GM18505 (cell line): Measurements from ENCODE around the gene RPL19.

Experiments used
- ATAC-seq: cut with Tn5 transposase; IDR thresholded peaks from one replicate; pipeline ENCODE4 v1.9.1; 2021; ENCODE audit not compliant: unreplicated experiment
- POLR2A ChIP-seq: IDR thresholded peaks from 4 replicates; pipeline ENCODE4 v1.6.1; 2011; ENCODE audit warnings: borderline replicate concordance; ENCODE audit not compliant: insufficient read depth, insufficient read length; ENCODE audit errors: extremely low read depth

The RPL19 gene

DNA sequence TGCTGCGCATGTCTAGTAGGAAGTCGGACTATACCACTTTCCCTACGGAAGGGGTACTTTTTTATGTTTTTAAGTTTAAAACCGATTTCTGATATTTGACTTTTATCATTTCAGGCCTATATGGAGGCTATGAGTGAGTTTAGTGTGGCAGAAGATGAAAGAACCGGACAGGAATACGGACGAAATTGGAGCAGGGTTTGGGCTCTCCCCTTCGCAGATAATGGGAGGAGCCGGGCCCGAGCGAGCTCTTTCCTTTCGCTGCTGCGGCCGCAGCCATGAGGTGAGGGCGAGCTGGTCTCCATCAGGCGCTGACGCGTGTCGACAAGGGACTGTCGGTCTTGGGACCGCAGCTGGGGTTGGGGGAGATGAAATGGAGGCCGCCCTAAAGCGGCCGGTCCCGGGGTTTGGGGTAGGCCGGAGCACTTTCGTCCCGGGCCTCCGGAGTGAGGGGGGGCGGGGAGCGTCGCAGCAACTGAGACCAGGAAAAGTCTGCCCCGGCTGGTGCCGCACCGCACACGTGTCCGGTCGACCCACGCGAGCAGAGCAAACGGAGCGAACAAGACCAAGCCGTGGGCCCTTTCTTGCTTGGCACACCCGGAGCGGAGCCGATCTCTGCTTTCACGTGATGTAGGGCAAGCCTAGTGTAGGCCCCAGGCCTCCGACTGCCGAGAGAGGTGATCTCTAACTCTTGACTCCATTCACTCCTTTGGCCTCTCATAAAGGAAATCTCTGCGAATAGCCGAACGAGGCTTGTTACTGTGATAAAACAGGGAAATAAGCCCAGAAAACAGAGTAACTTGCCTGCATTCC, at the start of gene RPL19:
Gene RPL19, plus strand, starts transcription at position 214 of the 810 bp plus-strand sequence. Its CDS starts 62 bp downstream, at position 276.
- ATAC-seq: peak; percentile 64
- TF ChIP-seq POLR2A: peak; percentile 99

DNA sequence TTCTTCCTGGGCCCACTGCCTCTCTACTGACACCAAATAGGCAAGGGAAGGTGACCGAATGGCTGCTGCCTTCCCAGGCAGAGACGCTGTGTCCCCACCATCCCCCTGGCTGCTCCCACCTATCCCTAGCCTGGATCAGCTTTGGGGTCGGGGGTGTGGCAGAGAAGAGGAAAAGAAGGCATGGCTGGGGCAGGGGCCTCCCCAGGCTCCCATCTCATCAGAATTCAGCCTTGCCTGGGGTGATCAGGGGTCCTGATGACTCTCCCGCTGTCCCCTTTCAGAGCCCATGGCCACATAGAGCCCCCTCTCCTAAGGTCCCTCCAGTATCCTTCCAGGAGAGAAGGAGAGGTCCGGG, 49.3 kb upstream of the RPL19 start:
- ATAC-seq: no peak
- no peak for TF ChIP-seq POLR2A

DNA sequence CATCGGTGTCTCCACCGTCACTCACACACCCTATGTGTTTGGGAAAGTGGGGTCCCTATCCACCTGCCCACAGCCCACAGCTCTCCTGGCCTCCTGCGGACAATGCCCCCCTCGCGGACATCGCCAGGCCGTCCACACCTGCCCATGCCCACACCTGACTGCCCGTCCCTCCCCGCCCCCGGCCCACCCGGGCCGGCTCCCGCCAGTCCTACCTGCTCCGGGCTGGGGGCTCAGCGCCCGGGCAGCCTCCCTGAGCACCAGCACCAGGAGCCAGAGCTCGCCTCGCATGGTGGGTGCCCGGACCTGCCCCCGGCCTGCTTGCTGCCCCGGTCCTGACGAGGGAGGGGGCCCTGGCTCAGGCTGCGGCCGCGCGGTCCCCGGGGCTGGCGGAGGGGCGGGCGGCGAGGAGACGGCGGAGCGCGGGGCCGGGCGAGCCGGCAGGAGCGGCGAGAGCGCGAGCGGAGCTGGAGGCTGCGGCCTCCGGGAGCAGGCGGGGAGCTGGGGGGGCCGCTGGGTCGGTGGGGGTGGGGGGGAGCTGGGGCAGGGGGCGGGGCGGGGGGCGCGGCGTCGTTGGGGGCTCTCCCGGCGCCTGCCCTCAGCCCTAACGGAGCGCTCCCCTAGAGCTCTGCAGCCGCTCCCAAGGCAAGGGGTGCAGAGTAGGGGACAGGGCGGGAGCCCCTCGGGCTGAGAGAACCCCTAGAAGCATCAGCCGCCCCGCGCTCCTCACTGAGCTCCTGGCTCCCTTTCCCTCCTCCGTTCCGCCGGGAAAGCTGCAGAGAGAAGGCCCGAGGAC, 48.7 kb upstream of the RPL19 start, which contains the start of gene PLXDC1:
Gene PLXDC1, minus strand, starts transcription at position 488 of the 793 bp plus-strand sequence. Its CDS starts 200 bp downstream, at position 288.
- ATAC-seq: no peak
- TF ChIP-seq POLR2A: no peak

DNA sequence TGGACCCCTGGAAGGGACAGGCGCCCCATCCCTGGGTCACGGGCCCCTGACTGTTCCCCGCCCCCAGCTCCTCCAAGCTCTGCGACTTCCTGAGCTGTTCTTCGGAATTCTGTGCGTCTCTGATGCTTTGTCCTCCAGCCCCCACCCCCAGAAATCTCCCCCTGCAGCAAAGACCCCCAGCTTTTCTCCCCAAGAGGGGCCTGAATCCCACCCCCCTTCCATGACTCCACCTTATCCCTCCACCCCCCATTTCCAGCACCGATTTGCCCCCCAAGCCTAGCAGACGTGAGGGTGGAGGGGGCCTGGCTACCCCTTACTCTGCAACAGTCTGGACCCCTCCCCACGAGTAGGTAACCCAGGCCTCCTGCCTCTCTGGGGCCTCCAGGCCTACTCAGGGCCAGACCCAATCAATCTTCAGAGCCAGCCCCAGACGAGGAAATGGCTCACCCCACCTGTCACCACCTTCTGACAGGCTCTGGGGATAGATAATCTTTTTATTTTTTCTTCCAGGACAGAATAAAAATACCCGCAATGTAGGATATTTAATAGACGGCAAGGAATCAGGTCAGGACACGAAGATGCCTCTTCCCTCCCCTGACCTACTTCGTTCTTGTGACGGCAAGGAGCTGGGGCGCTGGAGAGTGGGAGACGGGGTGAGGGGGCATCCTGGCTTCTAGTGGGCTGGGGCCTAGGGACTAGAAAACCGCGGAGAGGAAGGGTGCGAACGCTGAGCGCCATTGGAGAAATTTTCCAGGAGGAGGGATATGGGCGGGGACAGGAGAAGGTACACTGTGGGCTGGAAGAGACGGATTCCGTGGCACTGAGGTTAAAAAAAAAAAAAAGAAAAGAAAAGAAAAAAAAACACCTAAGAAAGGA, 47.9 kb upstream of the RPL19 start:
- no peak for TF ChIP-seq POLR2A
- ATAC-seq: no peak

DNA sequence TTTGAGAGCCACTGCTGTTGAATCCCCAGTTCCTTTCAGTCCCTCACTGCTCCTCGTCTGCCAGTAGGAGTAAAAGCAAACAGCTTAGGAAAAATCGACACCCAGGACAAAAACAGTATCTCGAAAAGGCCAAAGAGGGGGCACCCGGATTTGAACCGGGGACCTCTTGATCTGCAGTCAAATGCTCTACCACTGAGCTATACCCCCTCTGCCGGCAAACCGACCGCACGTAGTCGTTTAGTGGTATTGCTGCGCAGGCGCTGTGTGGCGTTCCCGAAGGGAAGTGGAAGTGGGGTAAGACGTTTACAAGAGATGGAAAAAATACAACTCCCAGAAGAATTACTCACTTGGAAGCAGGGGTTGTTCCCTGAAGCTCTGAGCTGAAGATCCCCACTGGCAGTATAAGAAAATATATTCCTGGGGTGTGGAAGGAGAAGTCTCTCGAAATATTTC, 46.5 kb upstream of the RPL19 start:
- no peak for TF ChIP-seq POLR2A
- ATAC-seq: peak; percentile 44

DNA sequence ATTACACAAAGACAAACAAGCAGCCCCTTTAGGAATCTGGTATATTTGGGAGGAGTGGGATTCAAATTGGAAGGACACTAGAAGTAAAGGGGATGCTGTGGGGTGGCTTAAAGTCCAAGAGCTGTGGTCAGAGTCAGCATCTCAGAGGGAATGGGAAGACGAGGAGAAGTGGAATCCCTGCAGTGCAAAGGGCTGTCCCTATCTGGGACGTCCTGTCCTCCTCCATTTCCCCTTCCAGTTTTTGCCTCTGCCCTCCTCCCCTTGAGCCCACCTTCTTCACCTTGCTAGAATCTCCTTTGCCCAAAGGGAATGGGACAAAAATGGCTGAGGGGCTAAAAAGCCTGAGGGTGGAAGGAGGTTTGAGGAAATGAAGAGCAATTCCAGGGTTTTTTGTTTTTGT, 44.4 kb upstream of the RPL19 start:
- TF ChIP-seq POLR2A: no peak
- ATAC-seq: no peak

DNA sequence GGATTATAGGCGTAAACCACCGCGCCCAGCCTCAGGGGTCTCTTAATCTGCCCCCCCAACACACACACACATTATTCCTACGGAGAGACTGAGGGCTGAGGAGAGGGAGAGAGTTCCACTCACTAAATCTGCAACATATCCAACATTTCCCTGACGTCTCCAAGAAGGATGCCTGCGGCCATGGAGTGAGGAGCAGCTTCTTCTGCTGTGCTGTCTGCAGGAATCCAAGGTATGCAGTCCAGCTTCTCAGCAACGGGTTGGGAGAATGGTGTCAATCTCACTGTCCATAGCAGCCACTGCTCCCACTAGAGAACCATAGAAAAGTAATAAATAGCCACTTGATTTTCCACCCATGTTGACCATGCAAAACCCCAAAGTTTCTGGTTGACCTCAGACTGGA, 43.6 kb upstream of the RPL19 start:
- ATAC-seq: no peak
- TF ChIP-seq POLR2A: no peak

DNA sequence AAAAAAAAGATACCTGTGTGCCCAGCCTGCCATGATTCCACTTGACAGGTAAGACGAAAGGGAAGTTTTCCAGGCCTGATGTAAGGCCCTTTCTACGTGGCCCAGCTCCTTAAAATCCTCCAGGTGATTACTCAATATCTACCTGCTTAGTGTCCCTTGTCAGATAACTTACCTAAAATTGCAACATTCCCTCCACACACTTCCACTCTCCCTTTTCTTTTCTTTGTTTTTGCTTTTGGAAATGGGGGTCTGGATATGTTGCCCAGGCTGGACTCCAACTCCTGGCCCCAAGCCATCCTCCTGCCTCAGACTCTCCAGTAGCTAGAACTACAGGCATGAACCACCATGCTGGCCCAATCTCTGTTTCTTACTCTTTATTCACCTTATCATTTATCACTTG, 41.5 kb upstream of the RPL19 start:
- TF ChIP-seq POLR2A: no peak

DNA sequence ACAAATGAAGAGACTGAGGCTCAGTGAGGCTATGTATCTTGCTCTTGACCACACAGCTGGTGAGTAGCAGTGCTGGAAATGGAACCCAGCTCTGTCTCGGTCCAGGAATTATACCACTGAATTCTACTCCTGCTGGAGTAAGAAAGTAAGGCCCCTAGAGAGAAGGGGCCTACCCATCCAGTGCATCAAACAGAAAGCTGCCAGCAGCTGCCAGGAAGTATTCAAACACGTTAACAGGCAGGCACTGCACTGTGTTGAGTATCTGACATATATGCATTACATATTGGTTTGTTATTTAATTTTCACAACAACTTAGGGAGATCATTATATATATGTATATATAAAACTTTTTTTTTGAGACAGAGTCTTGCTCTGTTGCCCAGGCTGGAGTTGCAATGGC, 38.1 kb upstream of the RPL19 start:
- no peak for ATAC-seq
- TF ChIP-seq POLR2A: no peak

More for the DNA sequence above, 41.5 kb upstream of the RPL19 start:
- no peak for ATAC-seq

DNA sequence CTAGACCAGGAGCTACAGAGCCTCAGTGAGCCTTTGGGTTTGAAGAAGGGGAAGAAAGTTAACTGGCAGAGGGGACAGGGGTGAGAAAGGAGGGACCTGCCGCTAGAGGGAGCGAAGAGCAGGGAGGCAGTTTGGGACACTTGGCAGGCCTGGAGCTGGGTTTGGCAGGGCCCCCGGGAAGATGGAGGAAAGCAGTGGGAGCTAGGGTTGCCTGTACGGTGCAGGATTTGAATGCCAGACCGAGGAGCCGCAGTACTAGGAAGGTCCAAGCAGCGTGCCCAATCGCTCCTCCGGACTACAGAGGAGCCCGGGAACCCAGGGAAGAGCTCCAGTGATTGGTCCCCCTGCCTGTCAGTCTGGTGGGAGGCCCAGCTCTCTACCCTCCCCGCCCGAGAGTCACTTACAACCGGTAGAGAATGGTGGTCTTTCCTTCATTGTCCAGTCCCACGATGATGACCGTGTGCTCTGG, 35.4 kb upstream of the RPL19 start:
- ATAC-seq: peak; percentile 58
- no peak for TF ChIP-seq POLR2A

DNA sequence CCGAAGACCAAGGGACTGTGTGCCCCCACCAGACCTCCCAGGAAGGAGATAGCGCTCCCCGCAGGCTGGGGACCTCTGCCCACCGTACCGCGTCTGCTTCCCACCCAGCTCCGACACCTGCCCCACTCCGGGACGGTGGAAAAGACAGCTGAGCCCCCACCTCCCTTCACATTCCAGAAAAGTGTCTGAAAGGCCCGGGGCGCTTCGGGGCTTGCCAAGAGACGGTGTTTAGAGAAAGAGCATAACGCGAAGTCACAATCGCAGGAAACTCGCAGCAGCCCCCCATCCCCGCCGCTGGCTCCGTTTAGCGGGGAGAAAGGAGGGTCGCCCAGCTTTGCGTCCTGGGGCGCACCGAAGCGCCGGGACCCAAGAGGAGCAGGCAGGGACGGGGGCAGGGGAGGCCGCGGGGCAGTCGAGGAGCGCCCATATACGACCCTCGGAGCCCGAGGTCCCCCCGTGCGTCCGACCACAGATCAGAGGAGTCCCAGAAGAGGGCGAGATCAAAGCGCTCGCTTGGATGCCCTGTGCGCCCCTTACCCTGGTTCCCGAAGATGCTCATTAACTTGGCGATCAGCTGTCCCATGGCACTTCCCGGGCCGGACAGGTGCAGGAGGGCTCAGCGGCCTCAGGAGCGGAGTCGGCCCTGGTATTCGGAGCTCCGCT, 34.8 kb upstream of the RPL19 start:
- no peak for ATAC-seq
- no peak for TF ChIP-seq POLR2A

DNA sequence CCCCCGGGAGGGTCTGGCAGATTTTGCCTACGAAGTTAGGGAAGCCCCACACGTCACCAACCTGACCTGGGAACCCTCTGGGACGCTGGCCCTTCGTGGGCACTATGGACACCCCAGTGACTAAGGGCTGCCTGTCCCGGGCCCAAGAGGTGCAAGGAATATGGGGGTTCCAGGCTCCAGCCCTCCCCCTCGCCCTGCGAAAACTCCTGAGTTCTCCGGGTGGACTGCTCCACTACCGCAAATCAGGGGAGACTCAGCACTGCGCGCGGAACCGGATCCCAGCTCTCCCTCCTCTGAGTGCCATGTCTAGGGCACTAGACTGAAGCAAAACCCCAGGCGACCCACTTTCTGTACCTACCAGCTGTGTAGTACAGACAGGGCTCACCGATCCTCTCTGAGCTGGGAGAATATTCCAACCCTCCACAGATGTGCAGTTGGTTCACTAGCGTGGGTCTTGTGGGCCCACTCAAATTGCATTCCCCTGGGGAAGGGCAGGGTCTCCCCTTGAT, 34.2 kb upstream of the RPL19 start, which contains the start of gene ARL5C:
Gene ARL5C, minus strand, starts transcription at position 321 of the 509 bp plus-strand sequence. CDS start 401 bp downstream, outside the sequence.
- TF ChIP-seq POLR2A: no peak
- no peak for ATAC-seq

DNA sequence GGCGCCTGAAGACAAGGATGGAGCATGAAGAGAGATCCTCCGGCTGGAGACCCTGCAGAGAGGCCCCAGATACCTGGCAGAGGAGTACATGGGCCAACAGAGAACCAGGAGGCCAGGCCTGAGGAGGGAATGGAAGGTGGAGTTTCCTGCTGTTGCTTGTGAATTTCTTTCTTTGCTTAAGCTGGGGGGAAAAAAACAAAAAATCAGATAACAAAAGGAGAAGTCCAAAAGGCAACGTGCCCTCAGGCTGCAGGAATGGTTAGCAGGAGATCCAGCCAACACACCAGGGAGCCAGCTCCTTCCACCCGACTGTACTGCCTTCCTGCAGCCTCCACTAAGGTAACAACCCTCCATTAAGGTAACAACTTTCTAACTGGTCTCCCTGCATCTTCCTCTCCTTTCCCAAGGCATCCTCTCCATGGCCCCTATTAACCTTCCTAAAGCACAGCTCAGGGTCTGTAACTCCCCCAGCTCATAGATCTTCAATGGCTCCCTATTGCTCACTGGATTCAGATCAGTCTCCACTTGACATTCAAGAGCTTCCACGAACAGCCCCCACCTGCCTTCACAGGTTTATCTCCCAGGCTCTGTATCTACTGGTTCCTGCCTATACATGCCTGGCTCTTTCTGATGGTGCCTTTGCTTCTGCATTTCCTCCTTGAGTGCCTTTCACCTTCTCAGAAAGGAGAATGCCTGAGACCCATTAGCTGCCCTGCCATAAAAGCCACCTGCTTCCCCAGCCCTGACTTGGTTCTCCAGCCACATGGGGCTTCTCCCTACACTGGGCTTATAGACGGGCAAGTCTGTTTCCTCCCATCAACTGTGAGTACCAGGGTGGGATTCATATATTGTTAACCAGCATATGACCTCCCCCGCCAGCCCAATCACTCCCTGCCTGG, 33.4 kb upstream of the RPL19 start:
- TF ChIP-seq POLR2A: no peak
- no peak for ATAC-seq
